ENCODE measurements around the gene GJA4.

GJA4 gene

DNA sequence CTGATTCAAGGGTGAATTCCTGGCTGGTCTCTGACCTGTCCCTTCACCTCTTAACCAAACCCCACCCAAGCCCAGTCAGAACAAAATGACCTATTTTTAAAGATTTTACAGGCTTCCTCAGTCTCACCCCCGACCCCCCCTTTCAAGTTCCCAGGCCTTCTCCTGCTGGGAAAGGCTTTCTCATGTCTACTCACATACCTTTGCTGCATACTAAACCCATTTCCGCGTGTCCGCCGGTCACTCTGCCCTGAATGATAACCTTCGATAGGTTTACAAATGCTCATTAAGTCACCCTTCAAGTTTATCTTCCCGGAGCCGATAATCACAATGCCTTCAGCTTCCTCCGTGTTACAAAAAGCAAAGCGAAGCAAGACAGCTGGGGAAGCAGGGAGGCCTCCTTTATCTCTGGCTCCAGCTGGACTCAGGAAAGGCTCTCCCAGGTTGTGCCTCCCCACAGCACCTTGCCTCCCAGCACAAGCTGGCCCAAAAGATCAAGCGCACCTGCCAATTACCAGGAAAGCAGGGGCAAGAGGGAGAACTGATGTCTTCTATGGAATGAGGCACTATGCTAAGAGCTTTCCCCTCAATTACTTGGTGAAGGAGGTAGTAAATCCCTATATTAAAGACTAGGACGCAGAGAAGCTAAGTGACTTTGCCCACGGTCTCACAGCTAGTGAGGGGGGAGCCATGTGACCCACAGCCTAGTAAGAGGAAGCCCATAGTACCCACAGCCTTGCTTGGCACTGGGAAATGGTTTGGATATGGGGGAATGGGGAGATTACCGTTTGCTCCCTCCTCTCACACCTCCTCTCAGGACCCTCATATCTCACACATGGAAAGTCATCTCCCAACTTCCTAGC, 50.8 kb downstream of the GJA4 start:
- H3K9me3 ChIP-seq (ENCODE audit: insufficient read depth, low read length, severe bottlenecking) = no peaks in the 10 kb centered on the region
- no peak overlapping the region for H2AFZ ChIP-seq (ENCODE audit: low read depth, low read length)
- H4K20me1 ChIP-seq (ENCODE audit: insufficient read depth, low read length) = peaks cover 20% of the 10 kb centered on the region
- H3K27me3 ChIP-seq (ENCODE audit: insufficient read depth, low read length, poor library complexity) = no peaks in the 10 kb centered on the region
- no peak overlapping the region for H3K4me3 ChIP-seq (ENCODE audit: low read depth in 1 of 2, low read length in 2 of 2)
- no peak for TF ChIP-seq EZH2 (IDR thresholded peaks at IDR 0.05; ENCODE audit: borderline replicate concordance, low read depth, low read length, severe bottlenecking)
- TF ChIP-seq, protein P1, sequence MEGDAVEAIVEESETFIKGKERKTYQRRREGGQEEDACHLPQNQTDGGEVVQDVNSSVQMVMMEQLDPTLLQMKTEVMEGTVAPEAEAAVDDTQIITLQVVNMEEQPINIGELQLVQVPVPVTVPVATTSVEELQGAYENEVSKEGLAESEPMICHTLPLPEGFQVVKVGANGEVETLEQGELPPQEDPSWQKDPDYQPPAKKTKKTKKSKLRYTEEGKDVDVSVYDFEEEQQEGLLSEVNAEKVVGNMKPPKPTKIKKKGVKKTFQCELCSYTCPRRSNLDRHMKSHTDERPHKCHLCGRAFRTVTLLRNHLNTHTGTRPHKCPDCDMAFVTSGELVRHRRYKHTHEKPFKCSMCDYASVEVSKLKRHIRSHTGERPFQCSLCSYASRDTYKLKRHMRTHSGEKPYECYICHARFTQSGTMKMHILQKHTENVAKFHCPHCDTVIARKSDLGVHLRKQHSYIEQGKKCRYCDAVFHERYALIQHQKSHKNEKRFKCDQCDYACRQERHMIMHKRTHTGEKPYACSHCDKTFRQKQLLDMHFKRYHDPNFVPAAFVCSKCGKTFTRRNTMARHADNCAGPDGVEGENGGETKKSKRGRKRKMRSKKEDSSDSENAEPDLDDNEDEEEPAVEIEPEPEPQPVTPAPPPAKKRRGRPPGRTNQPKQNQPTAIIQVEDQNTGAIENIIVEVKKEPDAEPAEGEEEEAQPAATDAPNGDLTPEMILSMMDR (IDR thresholded peaks at IDR 0.05; ENCODE audit: borderline replicate concordance, extremely low read depth, low read length, poor library complexity, severe bottlenecking) = no peak
- no peak overlapping the region for H3K27ac ChIP-seq (ENCODE audit: low read length)
- DNase-seq = no peak
- H3K4me2 ChIP-seq (ENCODE audit: insufficient read depth, low read length) = no peak overlapping the region
- no peak for ATAC-seq (ENCODE audit: insufficient read depth, low read depth)
- no peaks in the 10 kb centered on the region for H3K79me2 ChIP-seq (ENCODE audit: insufficient read depth, low read length)
- H3K36me3 ChIP-seq (ENCODE audit: insufficient read depth, low read length) = 0 out of 2 replicates have a peak, but pooled peaks cover 7% of the 10 kb centered on the region
- H3K9ac ChIP-seq (ENCODE audit: low read depth, low read length) = no peak overlapping the region
- no peaks in the 10 kb centered on the region for H3K4me1 ChIP-seq (ENCODE audit: insufficient read depth, low read length)

DNA sequence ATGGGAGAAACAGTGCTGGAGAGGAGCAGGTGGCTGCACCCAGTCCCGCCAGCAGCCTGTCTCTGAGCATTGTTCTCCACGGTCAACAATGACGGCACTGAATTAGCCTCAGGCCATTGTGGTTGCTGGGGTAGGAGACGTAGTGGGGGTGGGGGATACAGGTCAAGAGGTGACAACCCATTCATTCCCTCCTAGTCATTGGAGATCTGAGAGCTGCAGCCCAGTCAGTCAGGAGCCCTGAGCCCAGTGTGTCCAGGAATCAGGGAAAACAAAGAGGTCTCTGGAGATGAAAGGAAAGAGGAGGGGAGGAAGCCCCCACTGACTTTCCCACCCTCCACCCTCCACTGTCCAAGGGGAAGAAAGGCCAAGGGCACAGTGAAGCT, 51.4 kb downstream of the GJA4 start:
- Histone ChIP-seq H3K27ac (ENCODE audit: low read length) (no peak overlapping the region), H3K4me1 (ENCODE audit: insufficient read depth, low read length) (no peaks in the 10 kb centered on the region), H3K9ac (ENCODE audit: low read depth, low read length) (no peak overlapping the region), H2AFZ (ENCODE audit: low read depth, low read length) (no peak overlapping the region), H4K20me1 (ENCODE audit: insufficient read depth, low read length) (peaks cover 24% of the 10 kb centered on the region), H3K27me3 (ENCODE audit: insufficient read depth, low read length, poor library complexity) (no peaks in the 10 kb centered on the region), H3K4me3 (ENCODE audit: low read depth in 1 of 2, low read length in 2 of 2) (no peak overlapping the region), H3K4me2 (ENCODE audit: insufficient read depth, low read length) (no peak overlapping the region), H3K79me2 (ENCODE audit: insufficient read depth, low read length) (no peaks in the 10 kb centered on the region), H3K36me3 (ENCODE audit: insufficient read depth, low read length) (peaks cover 11% of the 10 kb centered on the region; the same call in 1 of the 2 replicates), H3K9me3 (ENCODE audit: insufficient read depth, low read length, severe bottlenecking) (no peaks in the 10 kb centered on the region)
- DNase-seq = no peak
- TF ChIP-seq EZH2 (IDR thresholded peaks at IDR 0.05; ENCODE audit: borderline replicate concordance, low read depth, low read length, severe bottlenecking) = no peak
- TF ChIP-seq, protein P1 (IDR thresholded peaks at IDR 0.05; ENCODE audit: borderline replicate concordance, extremely low read depth, low read length, poor library complexity, severe bottlenecking) = no peak
- no peak for ATAC-seq (ENCODE audit: insufficient read depth, low read depth)

All from DND-41 (cell line).